Erythroblast (primary cell): ENCODE data around the gene KIF6.
"Not testable (repeated sequence)": the region's sequence is repeated elsewhere in the genome, so short reads cannot be mapped to it uniquely, and the experiment has no call there.

Source experiments
- DNase-seq, 2 experiments: peaks; one replicate each; lab custom pipeline; 2025; lab: John Stamatoyannopoulos, UW
- GATA1 ChIP-seq: IDR thresholded peaks from 2 replicates; pipeline ENCODE4 v1.6.1; 2011; ENCODE audit warnings: low read depth, mild to moderate bottlenecking, control low read depth, low read length, moderate library complexity
- POLR2A ChIP-seq: IDR thresholded peaks from 2 replicates; pipeline ENCODE4 v1.6.1; 2011; ENCODE audit warnings: mild to moderate bottlenecking, low read length

Gene KIF6

GRCh38 chr6:39753725-39754045, 28.5 kb upstream of the KIF6 start:
- TF ChIP-seq GATA1 (no peak), POLR2A (no peak)
- no peak for DNase-seq

DNA sequence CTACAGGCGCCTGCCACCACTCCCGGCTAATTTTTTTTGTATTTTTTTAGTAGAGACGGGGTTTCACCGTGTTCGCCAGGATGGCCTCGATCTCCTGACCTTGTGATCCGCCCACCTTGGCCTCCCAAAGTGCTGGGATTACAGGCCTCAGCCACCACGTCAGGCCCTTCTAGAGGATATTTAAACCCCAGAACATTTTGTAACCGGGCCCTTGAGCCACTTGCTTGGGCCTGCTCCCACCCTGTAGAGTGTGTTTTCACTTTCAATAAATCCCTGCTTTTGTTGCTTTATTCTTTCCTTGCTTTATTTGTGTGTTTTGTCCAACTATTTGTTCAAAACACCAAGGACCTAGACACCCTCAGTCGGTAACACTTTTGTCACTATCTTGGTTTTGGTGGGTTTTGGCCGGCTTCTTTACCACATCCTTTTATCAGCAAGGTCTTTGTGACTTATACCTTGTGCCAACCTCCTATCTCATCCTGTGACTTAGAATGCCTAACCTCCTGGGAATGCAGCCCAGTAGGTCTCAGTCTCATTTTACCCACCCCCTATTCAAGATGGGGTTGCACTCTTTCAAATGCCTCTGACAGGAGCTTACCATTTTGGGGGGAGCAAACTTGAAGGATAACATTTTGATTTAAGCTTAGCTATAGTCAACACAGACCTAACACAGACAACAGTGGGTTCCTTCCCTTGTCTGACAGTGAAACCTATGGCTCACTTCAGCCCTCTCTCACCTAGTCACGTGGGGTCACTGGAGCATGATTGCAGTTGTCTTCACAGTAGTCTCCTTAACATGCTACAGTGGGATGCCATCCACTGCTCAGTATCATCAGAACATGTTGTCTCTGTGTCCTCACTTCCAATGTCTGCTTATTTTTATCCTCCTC, 27.9 kb upstream of the KIF6 start:
- DNase-seq: no peak
- no peak for TF ChIP-seq GATA1
- TF ChIP-seq POLR2A: no peak

GRCh38 chr6:39746795-39747194, 21.6 kb upstream of the KIF6 start:
- no peak for DNase-seq
- TF ChIP-seq GATA1 (no peak), POLR2A (no peak)

- TF ChIP-seq GATA1 (no peak), POLR2A (no peak)
- no peak for DNase-seq
These were observed 8.5 kb upstream of the KIF6 start for GRCh38 chr6:39733704-39734103.

DNA sequence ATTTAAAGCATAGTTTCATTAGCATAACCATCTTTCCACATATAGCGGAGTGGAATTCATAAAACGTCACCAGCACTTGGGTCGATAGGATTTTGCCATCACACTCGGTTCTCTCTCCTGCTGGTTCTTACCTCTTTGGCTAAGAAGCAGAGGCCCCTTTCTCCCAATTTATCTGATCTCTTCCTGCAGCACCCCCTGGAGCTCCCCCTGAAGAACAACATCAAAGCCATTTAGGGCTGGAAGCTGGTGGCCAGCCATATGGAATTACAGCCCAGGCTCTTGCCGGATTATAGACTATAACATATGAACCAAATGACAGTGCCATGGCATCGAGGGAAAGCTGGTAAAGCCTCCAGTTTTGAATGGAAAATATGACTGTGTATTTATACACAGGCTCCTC, 6.4 kb upstream of the KIF6 start:
- no peak for DNase-seq
- no peak for TF ChIP-seq GATA1
- no peak for TF ChIP-seq POLR2A

GRCh38 chr6:39729945-39730344, 4.7 kb upstream of the KIF6 start:
- DNase-seq: no peak
- TF ChIP-seq GATA1 (no peak), POLR2A (no peak)

DNA sequence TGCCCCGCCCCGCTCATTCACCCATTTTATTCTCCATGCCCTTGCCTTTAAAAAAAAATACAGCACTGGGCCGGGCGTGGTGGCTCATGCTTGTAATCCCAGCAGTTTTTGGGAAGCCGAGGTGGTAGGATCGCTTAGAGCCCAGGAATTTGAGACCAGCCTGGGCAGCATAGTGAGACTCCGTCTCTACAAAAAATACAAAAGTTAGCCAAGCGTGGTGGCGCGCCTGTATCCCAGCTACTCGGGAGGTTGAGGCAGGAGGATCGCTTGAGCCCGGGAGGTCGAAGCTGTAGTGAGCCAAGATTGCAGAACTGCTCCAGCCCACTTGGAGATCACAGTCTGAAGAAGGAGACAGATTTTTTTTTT, 407 bp upstream of the KIF6 start:
- no peak for TF ChIP-seq GATA1
- TF ChIP-seq POLR2A: no peak
- no peak for DNase-seq

DNA sequence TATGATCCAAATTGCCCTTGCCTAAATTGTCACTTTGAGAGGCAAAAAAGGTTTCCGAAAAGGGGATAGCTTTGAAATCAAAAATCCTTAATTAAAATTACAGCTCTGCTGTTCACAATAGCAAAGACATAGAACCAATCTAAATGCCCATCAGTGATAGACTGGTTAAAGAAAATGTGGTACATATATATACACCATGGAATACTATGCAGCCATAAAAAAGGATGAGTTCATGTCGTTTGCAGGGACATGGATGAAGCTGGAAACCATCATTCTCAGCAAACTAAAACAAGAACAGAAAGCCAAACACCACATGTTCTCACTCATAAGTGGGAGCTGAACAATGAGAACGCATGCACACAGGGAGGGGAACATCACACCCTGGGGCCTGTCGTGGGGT, 1.9 kb downstream of the KIF6 start:
- not testable (repeated sequence) for DNase-seq

- DNase-seq: no peak
- TF ChIP-seq POLR2A (no peak), GATA1 (no peak)
These were observed 10.4 kb downstream of the KIF6 start for GRCh38 chr6:39714802-39715201.

DNA sequence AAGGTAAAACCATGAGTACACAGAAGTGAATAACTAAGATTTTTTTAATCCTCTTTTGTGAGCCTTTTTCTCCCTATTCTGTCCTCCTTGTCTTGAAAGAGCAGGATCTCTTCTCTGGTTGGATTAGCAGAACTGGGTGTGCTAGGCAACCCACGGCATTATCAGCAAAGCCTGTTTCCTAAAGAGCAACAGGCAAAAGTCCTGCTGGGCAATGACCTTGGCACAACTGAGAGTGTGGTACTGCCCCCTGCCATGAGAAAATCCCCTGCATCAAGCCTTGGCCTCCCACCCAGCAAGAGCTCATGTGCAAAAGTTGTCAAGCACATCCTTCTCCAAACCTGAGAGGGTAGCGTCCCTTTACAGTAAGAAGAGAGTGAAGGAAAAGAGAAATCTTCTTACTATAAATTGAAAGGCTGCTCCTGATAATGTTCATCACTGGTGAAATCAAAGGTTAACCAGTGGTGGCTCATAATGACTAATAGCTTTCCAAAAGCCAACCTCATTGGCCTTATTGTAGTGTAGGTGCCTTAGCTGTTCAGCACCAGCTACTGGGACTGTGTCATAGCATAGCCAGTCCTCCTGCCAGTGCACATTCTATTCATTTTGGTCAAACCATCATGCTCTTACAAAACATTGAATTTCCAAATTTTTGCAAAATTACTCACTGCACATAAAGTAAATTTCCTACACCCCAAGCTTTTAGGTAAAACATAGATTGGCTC, 17.1 kb downstream of the KIF6 start:
- TF ChIP-seq POLR2A (no peak), GATA1 (no peak)
- no peak for DNase-seq

DNA sequence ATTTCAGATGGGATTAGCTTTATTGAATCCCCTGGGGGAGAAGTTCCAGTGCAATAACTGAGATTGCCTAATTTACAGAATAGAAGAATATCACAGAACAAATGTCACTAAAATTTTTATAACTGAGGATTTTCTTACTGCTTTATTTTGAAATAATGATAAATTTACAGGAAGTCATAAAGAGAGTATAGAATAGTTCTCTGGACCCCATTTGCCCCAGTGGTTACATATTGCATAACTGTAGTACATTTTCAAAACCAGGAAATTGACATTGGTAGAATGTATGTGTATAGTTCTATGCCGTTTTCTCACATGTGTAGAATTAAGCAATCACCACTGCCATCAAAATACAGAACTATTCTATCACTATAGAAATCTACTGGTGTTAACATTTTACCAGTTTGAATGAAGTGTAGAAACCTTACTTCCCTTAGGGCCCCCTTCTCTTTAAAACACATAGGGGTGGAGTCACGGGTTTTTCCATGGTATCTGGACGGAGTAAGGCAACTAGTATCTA, 18.3 kb downstream of the KIF6 start:
- DNase-seq: no peak
- no peak for TF ChIP-seq GATA1
- no peak for TF ChIP-seq POLR2A

DNA sequence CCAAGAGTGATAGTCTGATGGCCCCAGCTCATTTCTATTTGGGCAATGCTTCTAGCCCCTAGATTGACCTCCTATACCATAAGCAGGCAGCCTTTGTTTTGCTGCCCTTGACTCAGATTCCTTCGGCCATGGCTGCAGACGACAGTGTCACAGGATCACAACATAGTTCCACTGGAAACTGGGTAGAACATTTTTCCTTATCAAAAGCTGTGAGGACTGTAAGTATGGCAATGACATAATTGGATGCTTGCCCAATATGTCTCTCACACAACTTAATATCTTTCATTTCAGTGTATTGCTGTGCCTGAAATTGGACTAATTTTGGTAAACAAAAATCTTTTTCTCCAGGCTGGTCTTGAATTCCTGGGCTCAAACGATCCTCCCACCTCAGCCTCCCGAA, 22.9 kb downstream of the KIF6 start:
- DNase-seq: no peak
- TF ChIP-seq POLR2A (no peak), GATA1 (no peak)

DNA sequence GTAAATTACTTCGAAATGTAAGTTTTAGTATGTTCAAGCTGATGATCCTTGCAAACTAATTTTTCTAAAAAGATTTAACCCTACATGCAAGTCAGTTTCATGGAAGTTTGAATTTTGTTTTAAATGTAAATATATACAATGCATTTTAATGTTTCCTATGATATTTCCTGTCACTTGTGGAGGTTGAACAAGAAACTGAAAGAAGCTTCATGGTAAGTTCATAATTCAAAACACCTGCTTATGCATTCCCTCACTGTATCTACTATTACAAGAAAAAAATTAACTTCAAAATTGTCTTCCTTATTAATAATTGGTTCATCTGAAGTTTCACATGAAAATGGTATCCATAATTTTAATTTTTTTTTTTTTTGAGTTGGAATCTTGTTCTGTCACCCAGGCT, 24.8 kb downstream of the KIF6 start:
- TF ChIP-seq POLR2A: no peak
- no peak for TF ChIP-seq GATA1

DNA sequence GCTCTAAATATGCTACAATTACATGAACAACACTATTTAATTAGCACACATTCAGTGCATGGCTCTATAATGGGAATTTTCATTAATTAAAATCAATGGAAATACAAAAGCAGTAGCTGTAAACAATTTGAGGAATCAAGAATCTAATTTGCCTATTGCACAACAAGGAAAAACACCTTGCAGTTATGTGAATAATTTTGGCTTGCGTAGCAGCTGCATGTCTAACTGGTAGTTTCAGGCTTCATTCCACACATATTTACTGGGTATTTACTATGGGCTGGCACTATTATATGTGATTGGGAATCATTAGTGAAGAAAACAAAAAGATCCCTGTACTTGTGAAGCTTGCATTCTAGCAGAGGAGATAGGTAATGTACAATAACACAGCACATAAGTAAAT, 26.4 kb downstream of the KIF6 start:
- no peak for DNase-seq
- no peak for TF ChIP-seq POLR2A
- TF ChIP-seq GATA1: no peak

More for the DNA sequence above, 24.8 kb downstream of the KIF6 start:
- no peak for DNase-seq
